HG02678 (cell line): ENCODE results near the gene CD180.
"Not testable (repeated sequence)": the region's sequence is repeated elsewhere in the genome, so short reads cannot be mapped to it uniquely, and the experiment has no call there.

ENCODE experiments used
- ATAC-seq: cut with Tn5 transposase; IDR thresholded peaks from one replicate; pipeline ENCODE4 v1.9.1; 2021; ENCODE audit warnings: mild to moderate bottlenecking, moderate library complexity; ENCODE audit not compliant: unreplicated experiment

The CD180 gene

DNA sequence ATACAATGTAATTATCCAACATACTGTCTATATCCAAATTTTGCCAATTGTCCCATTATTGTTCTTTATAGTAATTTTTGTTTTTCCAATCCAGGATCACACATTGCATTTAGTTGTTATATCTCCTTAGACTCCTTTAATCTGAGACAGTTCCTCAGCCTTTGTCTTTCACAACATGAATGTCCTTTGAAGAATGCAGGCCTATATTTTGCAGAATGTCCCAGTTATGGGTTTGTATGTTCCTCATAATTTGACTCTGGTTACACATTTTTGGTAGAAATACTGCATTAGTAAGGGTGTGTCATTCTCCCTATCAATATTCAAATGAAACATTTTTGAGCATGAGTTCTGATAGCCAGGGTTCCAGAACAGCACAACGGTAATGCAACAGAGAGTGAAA, 6.7 kb downstream of the CD180 start:
- no peak for ATAC-seq

DNA sequence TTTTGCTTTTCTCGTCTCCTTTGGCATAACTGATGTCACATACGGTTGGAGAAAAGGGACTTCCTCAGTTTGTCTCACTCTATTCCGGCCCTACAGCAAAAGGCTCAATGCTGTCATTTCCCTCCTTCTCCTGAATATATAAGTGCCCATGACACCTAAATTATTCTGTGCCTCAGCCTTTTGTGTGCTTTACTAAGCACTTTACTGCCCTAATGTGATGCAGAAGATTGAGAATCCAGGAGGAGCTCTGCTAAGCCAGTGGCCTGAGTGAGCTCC, 7.6 kb downstream of the CD180 start:
- ATAC-seq = no peak

DNA sequence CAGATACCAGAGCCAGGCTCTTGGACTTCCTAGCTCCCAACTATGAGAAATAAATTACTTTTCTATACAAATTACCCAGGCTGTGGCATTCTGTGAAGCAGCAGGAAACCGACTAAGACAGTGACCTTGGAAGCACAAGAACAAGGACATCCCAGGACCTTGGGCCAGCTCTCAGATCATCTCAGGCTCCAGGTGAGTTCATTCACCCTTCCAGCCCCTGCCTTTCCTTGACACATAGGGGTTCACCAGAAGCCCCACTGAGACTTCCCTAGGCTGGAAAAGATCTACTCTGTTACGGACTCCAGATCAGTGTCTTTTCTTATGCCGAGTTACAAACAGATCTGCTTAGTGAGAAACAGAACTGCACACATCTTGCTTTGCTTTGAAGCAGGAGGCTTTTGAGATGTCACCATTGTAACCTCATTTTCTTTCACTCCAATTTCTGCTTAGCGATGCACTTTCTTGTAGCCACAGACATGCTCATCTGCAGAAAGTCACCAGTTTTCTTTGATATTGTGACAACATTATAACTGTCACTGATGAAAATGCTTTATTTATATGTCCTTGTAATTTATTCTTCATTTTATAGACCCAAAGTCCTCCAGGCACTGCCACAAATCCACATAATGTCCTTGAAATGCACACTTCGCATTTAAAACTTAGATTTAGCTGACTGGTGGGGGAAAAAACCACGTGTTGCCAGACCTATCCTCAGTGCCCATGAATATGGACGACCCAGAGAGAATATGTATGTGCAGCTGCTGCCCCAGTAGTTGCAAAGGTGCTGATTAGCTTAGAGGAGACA, 8.1 kb downstream of the CD180 start:
- no peak for ATAC-seq

DNA sequence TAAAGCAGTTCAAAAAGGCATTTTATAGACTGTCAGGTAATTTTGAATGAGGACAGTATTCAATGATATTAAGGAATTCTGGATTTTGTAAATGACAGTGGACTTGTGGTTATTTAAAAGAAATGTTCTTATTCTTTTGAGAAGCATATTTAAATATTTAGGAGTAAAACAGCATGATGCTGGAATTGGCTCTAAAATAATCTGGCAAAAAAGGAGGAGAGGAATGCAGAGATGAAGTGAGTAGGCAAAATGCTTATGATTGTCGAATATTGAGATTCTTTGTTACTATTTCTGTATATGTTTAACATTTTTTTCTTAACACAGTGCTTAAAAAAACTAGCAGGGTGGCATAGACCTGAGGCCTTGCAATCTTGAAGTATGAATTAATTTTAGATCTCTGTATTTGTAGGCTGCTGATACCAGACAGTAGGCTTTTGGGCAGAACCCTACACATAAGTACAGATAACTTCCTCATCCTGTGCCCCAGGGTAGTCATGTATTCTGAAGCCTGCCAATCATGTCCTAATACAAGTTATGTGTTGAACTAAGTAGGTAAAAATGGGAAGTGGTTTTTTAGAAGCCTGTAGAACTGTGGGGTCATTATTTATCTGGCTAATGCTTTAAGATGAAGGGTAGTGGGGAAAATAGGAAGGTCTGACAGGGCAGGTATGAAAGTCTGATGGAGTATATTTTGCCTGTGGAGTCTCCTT, 9.4 kb downstream of the CD180 start:
- ATAC-seq = peak; percentile 60

DNA sequence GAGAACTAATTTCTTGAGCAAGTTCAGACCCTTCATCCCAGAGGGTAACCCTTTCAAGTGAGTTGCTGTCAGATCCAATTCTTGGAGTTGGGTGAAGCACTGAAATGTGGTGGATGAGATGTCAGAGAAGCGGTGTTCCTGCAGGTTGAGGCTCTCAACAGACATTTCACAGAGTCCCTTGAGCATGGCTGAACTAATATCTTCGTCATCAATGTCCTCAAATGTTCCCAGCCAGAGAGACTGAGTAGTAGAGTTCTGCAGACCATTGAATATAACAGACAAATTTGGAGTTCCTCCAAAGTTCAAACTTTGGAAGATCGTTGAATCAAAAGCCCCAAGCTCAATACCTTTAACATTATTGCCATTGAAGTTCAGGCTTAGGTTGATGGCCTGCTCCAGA, 12.7 kb downstream of the CD180 start:
- no peak for ATAC-seq

DNA sequence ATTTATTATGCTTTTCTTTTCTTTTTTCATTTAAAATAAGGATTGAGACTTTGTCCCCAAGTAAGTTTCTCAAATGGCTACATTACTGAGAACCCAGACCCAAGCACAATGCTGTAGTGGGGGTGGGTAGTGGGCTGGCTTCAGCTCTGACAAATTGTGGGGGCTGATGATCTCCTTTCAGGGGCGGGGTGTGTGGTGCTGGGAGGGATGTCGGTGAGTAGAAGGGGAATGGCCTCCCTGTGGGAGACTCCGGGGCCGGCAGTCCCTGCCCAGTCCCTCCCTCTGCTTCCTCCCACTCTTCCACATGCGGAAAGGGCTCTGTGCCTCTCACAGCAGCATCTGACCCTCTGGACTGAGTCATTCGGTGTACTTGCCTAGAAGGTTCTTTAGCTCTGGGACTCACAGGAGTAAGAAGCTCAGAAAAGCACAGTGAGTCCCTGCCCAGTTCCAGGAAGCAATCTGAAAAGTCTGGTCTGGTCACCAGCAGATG, 14.3 kb downstream of the CD180 start:
- ATAC-seq = no peak

DNA sequence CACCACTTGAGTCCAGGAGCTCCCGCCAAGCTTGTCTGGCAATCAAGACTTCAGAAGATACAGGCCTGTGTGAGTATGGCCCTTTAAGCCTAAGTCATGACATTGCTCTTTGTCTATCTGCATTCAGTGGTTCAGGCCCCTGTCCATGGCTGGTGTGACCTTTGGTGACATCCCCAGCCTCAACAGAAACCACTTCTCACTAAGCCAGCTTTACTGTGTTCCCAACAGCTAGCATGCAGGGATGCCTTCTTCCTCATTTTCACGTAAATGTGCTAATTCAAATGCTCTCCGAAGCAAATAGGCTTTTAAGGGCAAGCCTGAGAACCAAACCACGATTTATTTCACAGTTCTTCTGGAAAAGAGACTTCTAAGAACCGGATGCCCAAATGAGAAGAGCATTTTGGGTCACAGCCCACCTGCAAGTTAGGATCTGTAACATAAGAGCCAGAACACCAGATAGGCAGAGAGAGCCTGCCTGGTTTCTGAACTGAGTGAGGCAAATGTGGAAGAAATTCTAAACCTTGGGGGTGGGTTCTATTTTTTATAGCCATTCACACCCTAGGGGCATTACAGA, 14.9 kb downstream of the CD180 start:
- ATAC-seq = no peak

DNA sequence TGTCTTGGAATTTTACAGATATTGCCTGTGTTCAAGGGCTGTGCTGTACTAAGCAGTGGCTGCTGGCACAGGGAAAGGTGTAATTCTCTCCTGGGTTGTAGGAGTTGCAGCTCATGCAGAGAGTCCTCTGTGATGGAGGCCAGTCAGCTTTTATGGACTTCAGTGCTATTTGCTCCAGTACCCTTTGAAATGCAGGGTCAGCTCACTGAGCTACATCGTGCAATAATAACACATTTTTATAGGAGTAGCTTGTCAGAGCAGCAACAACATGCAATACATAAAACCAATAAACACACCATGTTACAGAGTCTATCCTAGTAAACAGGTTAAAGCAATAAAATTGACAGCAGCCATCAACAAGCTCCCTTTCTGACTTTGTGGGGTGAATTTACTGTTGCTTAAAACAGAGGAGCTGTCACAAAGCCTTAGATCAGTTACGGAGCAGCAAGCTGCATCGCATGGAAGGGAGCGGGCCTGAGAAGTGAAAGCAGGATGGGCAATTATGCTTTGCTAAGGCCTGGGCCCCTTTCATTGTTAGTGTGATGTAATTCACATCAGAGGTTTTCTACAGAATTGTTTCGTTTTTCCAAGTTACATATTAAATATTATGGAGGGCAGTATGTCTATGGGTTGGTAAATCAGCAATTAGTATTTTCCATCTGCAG, 16.8 kb downstream of the CD180 start:
- ATAC-seq = no peak

DNA sequence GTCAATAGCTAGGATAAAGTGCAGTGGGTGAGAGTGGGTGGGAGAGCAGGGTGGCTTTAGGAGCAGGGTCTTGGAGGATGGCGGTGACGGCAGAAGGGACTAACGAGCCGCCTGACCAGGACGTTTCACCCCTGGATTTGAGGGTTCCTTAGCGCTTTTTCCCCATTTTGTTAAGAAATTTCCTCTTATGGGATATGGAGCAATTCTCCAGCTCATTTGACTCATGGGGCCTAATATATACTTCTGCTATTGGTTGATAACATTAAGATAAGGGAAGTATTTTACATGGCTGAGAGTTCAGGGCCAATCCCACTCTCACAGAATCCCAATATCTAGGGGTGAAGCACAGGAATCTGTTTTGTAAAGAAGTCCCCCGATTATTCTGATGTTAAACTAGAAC, 17.6 kb downstream of the CD180 start:
- no peak for ATAC-seq

DNA sequence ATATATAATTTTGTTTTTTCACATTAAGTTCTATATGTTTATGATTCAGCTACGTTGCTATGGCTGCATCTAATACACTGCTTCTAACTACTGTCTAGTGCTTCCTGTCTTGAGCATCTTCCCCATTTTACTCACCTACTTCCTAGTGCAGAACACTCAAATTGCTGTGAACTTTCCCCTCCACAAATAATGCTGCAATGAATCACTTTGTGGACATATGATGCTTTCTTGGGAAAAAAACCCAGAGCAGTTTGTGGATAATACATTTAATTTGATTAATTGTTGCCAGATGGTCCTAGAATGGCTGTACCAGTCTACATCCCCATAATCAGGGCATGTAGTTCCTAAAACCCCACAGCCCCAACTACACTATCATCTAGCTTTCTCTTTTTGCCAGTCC, 18.5 kb downstream of the CD180 start:
- no peak for ATAC-seq

DNA sequence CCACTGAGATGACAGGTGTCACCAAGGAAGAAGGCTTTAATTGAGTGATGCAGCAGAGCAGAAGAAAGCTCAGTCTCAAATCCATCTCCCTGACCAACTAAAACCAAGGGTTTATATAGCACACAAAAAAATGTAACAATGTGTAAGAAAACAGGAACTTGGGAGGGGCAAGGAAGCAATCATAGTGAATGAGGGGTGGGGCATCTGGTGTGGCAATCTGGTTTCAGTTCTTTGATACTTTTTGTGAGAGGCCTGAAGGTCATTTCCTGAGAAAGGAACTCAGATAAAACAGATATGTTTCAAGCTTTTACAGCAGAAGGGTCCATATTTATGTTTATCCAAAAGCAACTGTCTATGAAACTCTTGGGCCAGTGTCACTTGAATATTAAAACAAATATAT, 19.7 kb downstream of the CD180 start:
- no peak for ATAC-seq

DNA sequence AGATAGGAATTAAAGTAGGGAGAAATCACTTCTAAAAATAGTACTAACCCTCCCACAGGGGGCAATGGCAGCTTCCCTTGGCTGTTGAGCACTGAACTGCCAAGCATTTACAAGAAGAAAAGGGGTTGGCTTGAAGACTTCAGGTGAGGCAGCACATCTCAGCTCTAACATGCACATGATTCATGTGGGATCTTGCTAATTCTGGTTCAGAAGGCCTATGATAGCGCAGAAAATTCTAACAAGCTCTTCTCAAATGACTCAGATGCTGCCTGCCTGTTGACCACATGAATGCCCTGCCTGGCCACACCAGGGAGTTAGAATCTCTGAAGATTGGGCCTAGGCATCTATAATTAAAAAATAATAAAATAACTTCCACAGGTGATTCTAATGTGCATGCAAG, 22.6 kb downstream of the CD180 start:
- ATAC-seq = no peak

DNA sequence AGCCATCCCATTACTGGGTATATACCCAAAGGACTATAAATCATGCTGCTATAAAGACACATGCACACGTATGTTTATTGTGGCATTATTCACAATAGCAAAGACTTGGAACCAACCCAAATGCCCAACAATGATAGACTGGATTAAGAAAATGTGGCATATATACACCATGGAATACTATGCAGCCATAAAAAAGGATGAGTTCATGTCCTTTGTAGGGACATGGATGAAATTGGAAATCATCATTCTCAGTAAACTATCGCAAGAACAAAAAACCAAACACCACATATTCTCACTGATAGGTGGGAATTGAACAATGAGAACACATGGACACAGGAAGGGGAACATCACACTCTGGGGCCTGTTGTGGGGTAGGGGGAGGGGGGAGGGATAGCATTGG, 23.2 kb downstream of the CD180 start:
- ATAC-seq = not testable (repeated sequence)

DNA sequence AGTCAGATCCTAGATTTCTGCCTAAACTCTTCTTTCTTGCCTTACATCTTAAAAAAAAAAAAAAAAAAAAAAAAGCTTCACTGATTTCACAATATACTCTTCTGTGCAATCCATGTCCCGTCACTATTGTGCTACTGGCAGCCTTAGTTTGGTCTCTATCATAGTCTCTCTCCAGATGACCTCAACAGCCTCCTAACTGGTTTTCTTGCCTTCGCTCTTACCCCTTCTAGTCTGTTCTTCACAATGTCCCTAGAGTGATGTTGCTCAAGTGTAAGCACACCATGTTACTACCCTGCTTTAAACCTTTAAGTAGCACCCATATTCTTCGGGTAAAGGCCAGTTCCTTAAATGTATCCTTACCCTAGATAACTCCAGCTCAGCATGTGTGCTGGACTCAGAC, 25.8 kb downstream of the CD180 start:
- no peak for ATAC-seq

DNA sequence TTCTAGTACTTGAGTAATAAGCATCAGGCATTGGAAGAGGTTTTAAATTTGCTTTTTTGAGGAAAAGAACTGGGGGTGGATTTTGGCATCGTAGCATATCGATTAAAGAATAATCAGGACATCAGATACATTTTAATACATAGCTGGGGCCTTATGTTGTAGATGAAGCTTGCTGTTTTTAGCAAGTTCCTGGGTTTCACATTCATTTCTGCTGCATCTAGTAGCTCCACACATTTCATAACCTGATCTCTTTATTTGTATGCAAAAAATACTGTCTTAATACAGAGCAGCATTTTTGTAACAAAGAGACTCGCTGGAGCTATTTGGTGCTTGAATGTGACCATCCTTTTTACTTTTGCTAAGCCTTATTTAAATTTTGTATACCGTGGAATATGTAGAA, 28.5 kb downstream of the CD180 start:
- no peak for ATAC-seq

DNA sequence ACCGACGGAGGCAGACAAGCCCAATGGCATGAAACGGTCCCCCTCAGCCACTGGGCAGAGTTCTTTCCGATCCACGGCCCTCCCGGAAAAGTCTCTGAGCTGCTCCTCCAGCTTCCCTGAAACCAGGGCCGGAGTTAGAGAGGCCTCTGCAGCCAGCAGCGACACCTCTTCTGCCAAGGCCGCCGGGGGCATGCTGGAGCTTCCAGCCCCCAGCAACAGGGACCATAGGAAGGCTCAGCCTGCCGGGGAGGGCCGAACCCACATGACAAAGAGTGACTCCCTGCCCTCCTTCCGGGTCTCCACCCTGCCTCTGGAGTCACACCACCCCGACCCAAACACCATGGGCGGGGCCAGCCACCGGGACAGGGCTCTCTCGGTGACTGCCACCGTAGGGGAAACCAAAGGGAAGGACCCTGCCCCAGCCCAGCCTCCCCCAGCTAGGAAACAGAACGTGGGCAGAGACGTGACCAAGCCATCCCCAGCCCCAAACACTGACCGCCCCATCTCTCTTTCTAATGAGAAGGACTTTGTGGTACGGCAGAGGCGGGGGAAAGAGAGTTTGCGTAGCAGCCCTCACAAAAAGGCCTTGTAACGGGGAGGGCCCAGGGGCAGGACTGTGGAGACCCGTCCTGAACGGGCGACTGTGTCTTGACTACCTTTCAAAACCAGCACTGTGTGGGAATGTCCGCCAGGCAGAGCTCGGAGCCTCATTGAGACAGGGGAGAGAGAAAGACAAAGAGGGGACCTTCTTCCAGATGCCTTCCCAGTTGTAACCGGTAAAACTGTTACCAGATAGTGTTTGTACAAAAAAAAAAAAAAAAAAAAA, 29.9 kb downstream of the CD180 start:
- ATAC-seq = peak; percentile 57

DNA sequence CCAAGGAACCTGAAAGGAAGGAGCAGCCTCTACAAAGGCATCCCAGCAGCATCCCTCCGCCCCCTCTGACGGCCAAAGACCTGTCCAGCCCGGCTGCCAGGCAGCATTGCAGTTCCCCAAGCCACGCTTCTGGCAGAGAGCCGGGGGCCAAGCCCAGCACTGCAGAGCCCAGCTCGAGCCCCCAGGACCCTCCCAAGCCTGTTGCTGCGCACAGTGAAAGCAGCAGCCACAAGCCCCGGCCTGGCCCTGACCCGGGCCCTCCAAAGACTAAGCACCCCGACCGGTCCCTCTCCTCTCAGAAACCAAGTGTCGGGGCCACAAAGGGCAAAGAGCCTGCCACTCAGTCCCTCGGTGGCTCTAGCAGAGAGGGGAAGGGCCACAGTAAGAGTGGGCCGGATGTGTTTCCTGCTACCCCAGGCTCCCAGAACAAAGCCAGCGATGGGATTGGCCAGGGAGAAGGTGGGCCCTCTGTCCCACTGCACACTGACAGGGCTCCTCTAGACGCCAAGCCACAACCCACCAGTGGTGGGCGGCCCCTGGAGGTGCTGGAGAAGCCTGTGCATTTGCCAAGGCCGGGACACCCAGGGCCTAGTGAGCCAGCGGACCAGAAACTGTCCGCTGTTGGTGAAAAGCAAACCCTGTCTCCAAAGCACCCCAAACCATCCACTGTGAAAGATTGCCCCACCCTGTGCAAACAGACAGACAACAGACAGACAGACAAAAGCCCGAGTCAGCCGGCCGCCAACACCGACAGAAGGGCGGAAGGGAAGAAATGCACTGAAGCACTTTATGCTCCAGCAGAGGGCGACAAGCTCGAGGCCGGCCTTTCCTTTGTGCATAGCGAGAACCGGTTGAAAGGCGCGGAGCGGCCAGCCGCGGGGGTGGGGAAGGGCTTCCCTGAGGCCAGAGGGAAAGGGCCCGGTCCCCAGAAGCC, 30.8 kb downstream of the CD180 start:
- ATAC-seq = peak; percentile 86

DNA sequence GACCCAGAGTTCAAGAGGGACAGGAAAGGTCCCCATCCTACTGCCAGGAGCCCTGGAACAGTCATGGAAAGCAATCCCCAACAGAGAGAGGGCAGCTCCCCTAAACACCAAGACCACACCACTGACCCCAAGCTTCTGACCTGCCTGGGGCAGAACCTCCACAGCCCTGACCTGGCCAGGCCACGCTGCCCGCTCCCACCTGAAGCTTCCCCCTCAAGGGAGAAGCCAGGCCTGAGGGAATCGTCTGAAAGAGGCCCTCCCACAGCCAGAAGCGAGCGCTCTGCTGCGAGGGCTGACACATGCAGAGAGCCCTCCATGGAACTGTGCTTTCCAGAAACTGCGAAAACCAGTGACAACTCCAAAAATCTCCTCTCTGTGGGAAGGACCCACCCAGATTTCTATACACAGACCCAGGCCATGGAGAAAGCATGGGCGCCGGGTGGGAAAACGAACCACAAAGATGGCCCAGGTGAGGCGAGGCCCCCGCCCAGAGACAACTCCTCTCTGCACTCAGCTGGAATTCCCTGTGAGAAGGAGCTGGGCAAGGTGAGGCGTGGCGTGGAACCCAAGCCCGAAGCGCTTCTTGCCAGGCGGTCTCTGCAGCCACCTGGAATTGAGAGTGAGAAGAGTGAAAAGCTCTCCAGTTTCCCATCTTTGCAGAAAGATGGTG, 31.6 kb downstream of the CD180 start:
- ATAC-seq = no peak

DNA sequence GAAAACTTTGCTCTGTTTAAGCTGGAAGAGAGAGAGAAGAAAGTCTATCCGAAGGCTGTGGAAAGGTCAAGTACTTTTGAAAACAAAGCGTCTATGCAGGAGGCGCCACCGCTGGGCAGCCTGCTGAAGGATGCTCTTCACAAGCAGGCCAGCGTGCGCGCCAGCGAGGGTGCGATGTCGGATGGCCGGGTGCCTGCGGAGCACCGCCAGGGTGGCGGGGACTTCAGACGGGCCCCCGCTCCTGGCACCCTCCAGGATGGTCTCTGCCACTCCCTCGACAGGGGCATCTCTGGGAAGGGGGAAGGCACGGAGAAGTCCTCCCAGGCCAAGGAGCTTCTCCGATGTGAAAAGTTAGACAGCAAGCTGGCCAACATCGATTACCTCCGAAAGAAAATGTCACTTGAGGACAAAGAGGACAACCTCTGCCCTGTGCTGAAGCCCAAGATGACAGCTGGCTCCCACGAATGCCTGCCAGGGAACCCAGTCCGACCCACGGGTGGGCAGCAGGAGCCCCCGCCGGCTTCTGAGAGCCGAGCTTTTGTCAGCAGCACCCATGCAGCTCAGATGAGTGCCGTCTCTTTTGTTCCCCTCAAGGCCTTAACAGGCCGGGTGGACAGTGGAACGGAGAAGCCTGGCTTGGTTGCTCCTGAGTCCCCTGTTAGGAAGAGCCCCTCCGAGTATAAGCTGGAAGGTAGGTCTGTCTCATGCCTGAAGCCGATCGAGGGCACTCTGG, 32.6 kb downstream of the CD180 start:
- no peak for ATAC-seq
